HCT116 (cell line): ENCODE results near the gene MEP1A.

ENCODE experiments used
- CEBPB ChIP-seq: IDR thresholded peaks from 2 replicates; pipeline ENCODE4 v1.6.1; 2012; ENCODE audit warnings: low read depth
- EGR1 ChIP-seq: IDR thresholded peaks from 2 replicates; pipeline ENCODE4 v1.6.1; 2012; ENCODE audit warnings: low read depth
- EZH2 ChIP-seq: fragments of 200-600 bp; sonication (generic); IDR thresholded peaks from 2 replicates; pipeline ENCODE4 v1.6.1; 2017; ENCODE audit warnings: antibody characterized with exemption, mixed run types
- EZH2phosphoT487 ChIP-seq: fragments of 200-600 bp; IDR thresholded peaks from 2 replicates; pipeline ENCODE4 v1.6.1; 2018; ENCODE audit warnings: antibody characterized with exemption, borderline replicate concordance
- JUND ChIP-seq: IDR thresholded peaks from 2 replicates; pipeline ENCODE4 v1.6.1; 2012
- POLR2A ChIP-seq: IDR thresholded peaks from 2 replicates; pipeline ENCODE4 v1.7.0; 2011; ENCODE audit warnings: borderline replicate concordance; ENCODE audit not compliant: insufficient read depth, insufficient read length; ENCODE audit errors: extremely low read depth
- RAD21 ChIP-seq: IDR thresholded peaks from 2 replicates; pipeline ENCODE4 v1.6.1; 2012; ENCODE audit warnings: low read depth, mild to moderate bottlenecking
- REST ChIP-seq: IDR thresholded peaks from 2 replicates; pipeline ENCODE4 v1.6.1; 2012; ENCODE audit warnings: low read depth
- SP1 ChIP-seq: IDR thresholded peaks from 2 replicates; pipeline ENCODE4 v1.6.1; 2012; ENCODE audit warnings: low read depth
- SRF ChIP-seq: IDR thresholded peaks from 2 replicates; pipeline ENCODE4 v1.6.1; 2012; ENCODE audit warnings: low read depth
- ZBTB33 ChIP-seq: IDR thresholded peaks from 2 replicates; pipeline ENCODE4 v1.6.1; 2011; ENCODE audit warnings: mild to moderate bottlenecking, low read length, moderate library complexity; ENCODE audit not compliant: insufficient replicate concordance; ENCODE audit errors: extremely low read depth
- ZFX ChIP-seq: fragments of 450-650 bp; IDR thresholded peaks from 2 replicates; pipeline ENCODE4 v1.6.1; 2017
- TF ChIP-seq, protein P1 (sequence below), 3 experiments: fragments of 200-600 bp in 1 of 3; sonication (generic) in 1 of 3; IDR thresholded peaks in 2 of 3; conservative IDR thresholded peaks in 1 of 3; 2 replicates each; pipeline ENCODE4 v1.5.1; 2012 to 2017; ENCODE audit warnings: low read depth in 2 of 3, low read length in 2 of 3, antibody characterized with exemption in 1 of 3, borderline replicate concordance in 1 of 3, control low read depth in 1 of 3, mild to moderate bottlenecking in 1 of 3, mixed read lengths in 1 of 3, mixed run types in 1 of 3, moderate library complexity in 1 of 3; ENCODE audit not compliant: insufficient read depth in 1 of 3
- TF ChIP-seq, protein P2 (sequence below): IDR thresholded peaks from 2 replicates; pipeline ENCODE4 v1.6.1; 2012

- TF ChIP-seq, protein P1, sequence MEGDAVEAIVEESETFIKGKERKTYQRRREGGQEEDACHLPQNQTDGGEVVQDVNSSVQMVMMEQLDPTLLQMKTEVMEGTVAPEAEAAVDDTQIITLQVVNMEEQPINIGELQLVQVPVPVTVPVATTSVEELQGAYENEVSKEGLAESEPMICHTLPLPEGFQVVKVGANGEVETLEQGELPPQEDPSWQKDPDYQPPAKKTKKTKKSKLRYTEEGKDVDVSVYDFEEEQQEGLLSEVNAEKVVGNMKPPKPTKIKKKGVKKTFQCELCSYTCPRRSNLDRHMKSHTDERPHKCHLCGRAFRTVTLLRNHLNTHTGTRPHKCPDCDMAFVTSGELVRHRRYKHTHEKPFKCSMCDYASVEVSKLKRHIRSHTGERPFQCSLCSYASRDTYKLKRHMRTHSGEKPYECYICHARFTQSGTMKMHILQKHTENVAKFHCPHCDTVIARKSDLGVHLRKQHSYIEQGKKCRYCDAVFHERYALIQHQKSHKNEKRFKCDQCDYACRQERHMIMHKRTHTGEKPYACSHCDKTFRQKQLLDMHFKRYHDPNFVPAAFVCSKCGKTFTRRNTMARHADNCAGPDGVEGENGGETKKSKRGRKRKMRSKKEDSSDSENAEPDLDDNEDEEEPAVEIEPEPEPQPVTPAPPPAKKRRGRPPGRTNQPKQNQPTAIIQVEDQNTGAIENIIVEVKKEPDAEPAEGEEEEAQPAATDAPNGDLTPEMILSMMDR (IDR thresholded peaks at IDR 0.05 in 2 of 3, conservative IDR thresholded peaks at IDR 0.05 in 1 of 3; ENCODE audit: borderline replicate concordance in 1 of 3, insufficient read depth in 1 of 3, low read depth in 2 of 3, low read length in 2 of 3): no peak
- TF ChIP-seq, protein P2, sequence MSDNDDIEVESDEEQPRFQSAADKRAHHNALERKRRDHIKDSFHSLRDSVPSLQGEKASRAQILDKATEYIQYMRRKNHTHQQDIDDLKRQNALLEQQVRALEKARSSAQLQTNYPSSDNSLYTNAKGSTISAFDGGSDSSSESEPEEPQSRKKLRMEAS: no peak
- TF ChIP-seq SP1 (peak; percentile 8; the same call in 1 of the 2 replicates), REST (no peak), ZBTB33 (no peak), RAD21 (no peak), POLR2A (no peak), ZFX (no peak), EZH2 (no peak), EZH2phosphoT487 (no peak), EGR1 (no peak), CEBPB (peak; percentile 81), JUND (0 out of 2 replicates have a peak, but pooled peaks have one; percentile 27), SRF (no peak)
Observed at GRCh38 chr6:46876126-46876525, 82.9 kb downstream of the MEP1A start.
